Ovary (tissue), 3 donors: ENCODE measurements around the gene RUNX1.
"Not testable (repeated sequence)": the region's sequence is repeated elsewhere in the genome, so short reads cannot be mapped to it uniquely, and the experiment has no call there.

Source experiments
- EP300 ChIP-seq: sonication (generic); formaldehyde crosslinking; IDR thresholded peaks from one replicate; pipeline ENCODE4 v1.6.1; 2017; ENCODE audit warnings: antibody characterized with exemption
- TF ChIP-seq, protein P1 (sequence below), 3 donors: fragments of 450-650 bp in 2 of 3; fragments of 200-600 bp in 1 of 3; IDR thresholded peaks; one replicate each; pipeline versions ENCODE4 v1.5.1 to v1.8.0; 2016 to 2022; ENCODE audit warnings: antibody characterized with exemption in 3 of 3, mild to moderate bottlenecking in 1 of 3
- donor health status: DM: no; HTN: no; CAD: no.

DNA sequence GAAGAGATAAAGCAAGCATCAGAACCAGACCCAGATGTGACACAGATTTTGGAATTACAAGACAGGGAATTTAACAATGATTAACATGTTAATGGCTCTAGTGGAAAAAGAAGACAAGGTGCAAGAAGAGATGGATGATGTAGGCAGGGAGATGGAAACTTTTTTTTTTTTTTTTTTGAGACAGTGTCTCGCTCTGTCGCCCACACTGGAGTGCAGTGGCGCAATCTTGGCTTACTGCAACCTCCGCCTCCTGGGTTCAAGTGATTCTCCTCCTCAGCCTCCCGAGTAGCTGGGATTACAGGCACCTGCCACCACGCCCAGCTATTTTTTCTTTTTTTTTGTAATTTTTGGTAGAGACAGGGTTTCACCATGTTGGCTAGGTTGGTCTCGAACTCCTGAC is 244.5 kb downstream of the RUNX1 start:
- not testable (repeated sequence) for TF ChIP-seq EP300
- TF ChIP-seq, protein P1, sequence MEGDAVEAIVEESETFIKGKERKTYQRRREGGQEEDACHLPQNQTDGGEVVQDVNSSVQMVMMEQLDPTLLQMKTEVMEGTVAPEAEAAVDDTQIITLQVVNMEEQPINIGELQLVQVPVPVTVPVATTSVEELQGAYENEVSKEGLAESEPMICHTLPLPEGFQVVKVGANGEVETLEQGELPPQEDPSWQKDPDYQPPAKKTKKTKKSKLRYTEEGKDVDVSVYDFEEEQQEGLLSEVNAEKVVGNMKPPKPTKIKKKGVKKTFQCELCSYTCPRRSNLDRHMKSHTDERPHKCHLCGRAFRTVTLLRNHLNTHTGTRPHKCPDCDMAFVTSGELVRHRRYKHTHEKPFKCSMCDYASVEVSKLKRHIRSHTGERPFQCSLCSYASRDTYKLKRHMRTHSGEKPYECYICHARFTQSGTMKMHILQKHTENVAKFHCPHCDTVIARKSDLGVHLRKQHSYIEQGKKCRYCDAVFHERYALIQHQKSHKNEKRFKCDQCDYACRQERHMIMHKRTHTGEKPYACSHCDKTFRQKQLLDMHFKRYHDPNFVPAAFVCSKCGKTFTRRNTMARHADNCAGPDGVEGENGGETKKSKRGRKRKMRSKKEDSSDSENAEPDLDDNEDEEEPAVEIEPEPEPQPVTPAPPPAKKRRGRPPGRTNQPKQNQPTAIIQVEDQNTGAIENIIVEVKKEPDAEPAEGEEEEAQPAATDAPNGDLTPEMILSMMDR (IDR thresholded peaks at IDR 0.05), result not testable (repeated sequence)
